MM.1S (cell line): ENCODE data around the gene NXF1.

Experiments used
- CTCF ChIP-seq: fragments of 300-600 bp; sonication (generic); IDR thresholded peaks from 2 replicates; pipeline ENCODE4 v1.5.1; 2016; ENCODE audit warnings: antibody characterized with exemption, low read length, mixed read lengths
- EZH2 ChIP-seq: fragments of 300-600 bp; sonication (generic); optimal IDR thresholded peaks from 2 replicates; pipeline ENCODE3; 2017; ENCODE audit warnings: low read depth, mild to moderate bottlenecking, antibody characterized with exemption, low read length, mixed read lengths
- EZH2phosphoT487 ChIP-seq: fragments of 300-600 bp; sonication (generic); IDR thresholded peaks from 2 replicates; pipeline ENCODE4 v1.6.1; 2018; ENCODE audit warnings: antibody characterized with exemption, low read length

- no peak for TF ChIP-seq EZH2phosphoT487
- TF ChIP-seq CTCF: no peak
- TF ChIP-seq EZH2: no peak
Measured at GRCh38 chr11:62792202-62792575, 13.1 kb downstream of the NXF1 start.
